ENCODE measurements around the gene CRYGB. TPM values are rescaled to one million over a fixed set of nuclear protein-coding genes. Genes with fewer than 3 reads are reported as not detected.
"Not testable (repeated sequence)": the region's sequence is repeated elsewhere in the genome, so short reads cannot be mapped to it uniquely, and the experiment has no call there.

CRYGB gene
- total and polyA plus RNA-seq, 8 donors, result not detected

DNA sequence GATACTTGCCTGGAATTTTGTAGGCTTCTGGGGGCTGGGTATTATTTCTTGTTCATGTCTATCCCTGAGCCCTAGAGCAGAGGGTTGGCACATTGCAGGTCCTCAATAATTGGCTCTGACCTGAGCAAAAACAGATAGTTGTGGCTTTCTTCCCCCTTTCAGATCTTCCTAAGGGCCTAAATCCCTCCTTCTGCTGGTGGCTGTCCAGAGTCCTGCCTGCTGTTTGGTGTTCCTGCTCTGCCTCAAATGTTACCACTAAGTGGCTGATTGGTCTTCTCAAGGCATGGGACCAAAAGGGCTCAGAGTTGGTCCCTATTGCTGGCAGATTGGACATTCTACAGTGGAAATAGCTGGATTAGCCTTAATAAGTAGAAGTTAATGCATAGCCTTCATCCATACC is 1.1 kb upstream of the CRYGB start:
- intact Hi-C loops (cut with DNase I), result no loop called here
- Histone ChIP-seq H3K36me3 (no peaks in the 10 kb centered on the region), H3K27ac (no peak overlapping the region), H3K4me1 (no peaks in the 10 kb centered on the region), H3K9me3 (no peaks in the 10 kb centered on the region), H3K4me3 (no peak overlapping the region), H3K27me3 (no peaks in the 10 kb centered on the region)
- TF ChIP-seq CTCF (IDR thresholded peaks at IDR 0.05), result no peak
- DNase-seq (no peak), ATAC-seq (no peak), FAIRE-seq (no peak)

DNA sequence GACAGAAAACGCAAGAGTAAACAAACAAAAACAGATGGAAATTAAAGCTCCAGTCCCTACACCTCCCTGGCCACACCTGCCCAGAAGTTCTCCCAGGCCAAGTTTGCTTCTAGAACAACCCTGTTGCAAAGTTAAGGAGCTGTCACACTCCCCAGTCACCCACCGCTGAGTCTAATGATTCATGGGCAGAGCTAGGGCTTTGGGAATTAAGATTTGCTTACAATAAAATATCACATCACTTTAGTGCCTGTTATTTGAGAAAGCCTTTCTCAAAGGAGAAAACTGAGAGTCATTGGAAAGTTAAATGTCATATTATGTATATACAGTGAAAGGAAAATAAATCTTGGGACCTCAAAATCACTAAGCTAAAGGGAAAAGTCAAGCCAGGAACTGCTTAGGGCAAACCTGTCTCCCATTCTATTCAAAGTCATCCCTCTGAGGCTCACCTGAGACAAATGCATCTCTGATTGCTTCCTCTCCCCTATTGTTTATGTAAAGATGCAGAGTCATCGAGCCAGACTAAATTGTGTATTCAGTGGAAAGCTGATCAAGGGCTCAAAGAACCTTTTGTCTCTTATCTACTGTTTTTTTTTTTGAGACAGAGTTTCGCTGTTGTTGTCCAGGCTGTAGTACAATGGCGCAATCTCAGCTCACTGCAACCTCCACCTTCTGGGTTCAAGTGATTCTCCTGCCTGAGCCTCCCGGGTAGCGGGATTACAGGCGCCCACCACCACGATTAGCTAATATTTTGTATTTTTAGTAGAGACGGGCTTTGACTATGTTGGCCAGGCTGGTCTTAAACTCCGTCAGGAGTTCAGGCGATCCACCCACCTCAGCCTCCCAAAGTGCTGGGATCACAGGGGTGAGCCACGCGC is 2.8 kb downstream of the CRYGB start:
- ATAC-seq (no peak), FAIRE-seq (no peak), DNase-seq (no peak)
- no peaks in the 10 kb centered on the region for H3K36me3 ChIP-seq
- no peaks in the 10 kb centered on the region for H3K4me1 ChIP-seq
- H3K27me3 ChIP-seq, result no peaks in the 10 kb centered on the region
- H3K4me3 ChIP-seq, result no peak overlapping the region
- H3K9me3 ChIP-seq, result no peaks in the 10 kb centered on the region
- intact Hi-C loops (cut with DNase I), result no loop called here
- 34 to 42% methylated on average over 12 of the region's 14 CpGs for WGBS, 2 donors
- H3K27ac ChIP-seq, result no peak overlapping the region
- TF ChIP-seq CTCF (IDR thresholded peaks at IDR 0.05), result no peak

- no peak for TF ChIP-seq CTCF (IDR thresholded peaks at IDR 0.05)
- Histone ChIP-seq H3K27ac (no peak overlapping the region), H3K4me1 (no peaks in the 10 kb centered on the region), H3K4me3 (no peak overlapping the region), H3K9me3 (no peaks in the 10 kb centered on the region), H3K36me3 (no peaks in the 10 kb centered on the region), H3K27me3 (no peaks in the 10 kb centered on the region)
- DNase-seq (no peak), FAIRE-seq (no peak), ATAC-seq (no peak)
- WGBS, 2 donors, result 43 to 48% methylated on average over 8 of the region's 8 CpGs
- intact Hi-C loops (cut with DNase I), result no loop called here
These were observed 3.6 kb downstream of the CRYGB start for GRCh38 chr2:208142240-208142924.

GRCh38 chr2:208139447-208139846 is 6.5 kb downstream of the CRYGB start:
- Histone ChIP-seq H3K4me3 (no peak overlapping the region), H3K4me1 (peaks cover 0 to 4% (median 0%) of the 10 kb centered on the region in 3 donors), H3K9me3 (no peaks in the 10 kb centered on the region), H3K27ac (no peak overlapping the region), H3K36me3 (no peaks in the 10 kb centered on the region), H3K27me3 (no peaks in the 10 kb centered on the region)
- no peak for DNase-seq
- WGBS, 2 donors, result 89% methylated on average over 18 of the region's 18 CpGs
- no peak for ATAC-seq
- intact Hi-C loops (cut with DNase I), result no loop called here
- TF ChIP-seq CTCF (IDR thresholded peaks at IDR 0.05), result no peak
- no peak for FAIRE-seq

- H3K4me3 ChIP-seq; H3K4me1 ChIP-seq; FAIRE-seq; intact Hi-C loops (cut with DNase I); H3K27me3 ChIP-seq; H3K36me3 ChIP-seq; H3K27ac ChIP-seq; H3K9me3 ChIP-seq; DNase-seq; ATAC-seq: not testable (repeated sequence)
- 94 to 95% methylated on average over 7 of the region's 7 CpGs for WGBS, 2 donors
These were observed 7.6 kb downstream of the CRYGB start for GRCh38 chr2:208138334-208138733.
